OCI-LY1 (cell line): ENCODE measurements around the gene ITCH.

ENCODE experiments used
- H2AFZ ChIP-seq: fragments of 200-600 bp; sonication (generic), shearing (Covaris generic); 2 replicates; pipeline ENCODE4 v1.6.0; 2014; ENCODE audit warnings: antibody characterized with exemption, mild to moderate bottlenecking, low read length
- H3F3A ChIP-seq: fragments of 200-600 bp; sonication (generic), shearing (Covaris generic); 2 replicates; pipeline ENCODE4 v1.6.0; 2014; ENCODE audit warnings: mild to moderate bottlenecking, antibody characterized with exemption, low read length, moderate library complexity; ENCODE audit not compliant: insufficient read depth
- H3K27ac ChIP-seq: fragments of 200-600 bp; sonication (generic); 2 replicates; pipeline ENCODE4 v1.5.1; 2014; ENCODE audit warnings: low read length, mixed run types, mild to moderate bottlenecking, low read depth; ENCODE audit not compliant: poor library complexity, severe bottlenecking
- H3K27me3 ChIP-seq: fragments of 200-600 bp; sonication (generic); 2 replicates; pipeline ENCODE4 v1.6.0; 2014; ENCODE audit warnings: antibody characterized with exemption, mild to moderate bottlenecking, low read length, moderate library complexity; ENCODE audit not compliant: insufficient read depth
- H3K36me3 ChIP-seq: fragments of 200-600 bp; sonication (generic); 2 replicates; pipeline ENCODE4 v1.6.1; 2014; ENCODE audit warnings: mild to moderate bottlenecking, antibody characterized with exemption, low read length, moderate library complexity, mixed read lengths; ENCODE audit not compliant: insufficient read depth
- H3K4me1 ChIP-seq: fragments of 200-600 bp; sonication (generic); 2 replicates; pipeline ENCODE4 v1.5.1; 2014; ENCODE audit warnings: mild to moderate bottlenecking, low read length, moderate library complexity; ENCODE audit not compliant: insufficient read depth, severe bottlenecking
- H3K4me2 ChIP-seq: fragments of 200-600 bp; sonication (generic), shearing (Covaris generic); 2 replicates; pipeline ENCODE4 v1.6.1; 2014; ENCODE audit warnings: low read length
- H3K4me3 ChIP-seq: fragments of 200-600 bp; sonication (generic); 2 replicates; pipeline ENCODE4 v1.5.1; 2014; ENCODE audit warnings: low read length, low read depth, mild to moderate bottlenecking, mixed read lengths; ENCODE audit not compliant: poor library complexity, severe bottlenecking
- H3K79me2 ChIP-seq: fragments of 200-600 bp; shearing (Covaris generic); 2 replicates; pipeline ENCODE4 v1.6.1; 2016; ENCODE audit warnings: mixed run types, low read length, mixed read lengths; ENCODE audit not compliant: insufficient read depth
- H3K9ac ChIP-seq: fragments of 200-600 bp; sonication (generic), shearing (Covaris generic); 2 replicates; pipeline ENCODE4 v1.6.1; 2014; ENCODE audit warnings: mild to moderate bottlenecking, low read length, mixed read lengths
- H3K9me2 ChIP-seq: fragments of 200-600 bp; sonication (generic), shearing (Covaris generic); 2 replicates; pipeline ENCODE4 v1.6.1; 2014; ENCODE audit warnings: low read depth, mild to moderate bottlenecking, low read length, mixed read lengths
- H3K9me3 ChIP-seq: fragments of 200-600 bp; shearing (Covaris generic); 2 replicates; pipeline ENCODE4 v1.6.1; 2014; ENCODE audit warnings: low read length, mixed read lengths
- H4K20me1 ChIP-seq: fragments of 200-600 bp; sonication (generic), shearing (Covaris generic); 2 replicates; pipeline ENCODE4 v1.6.0; 2016; ENCODE audit warnings: mild to moderate bottlenecking, low read length; ENCODE audit not compliant: insufficient read depth
- CTCF ChIP-seq: fragments of 200-600 bp; sonication (generic), shearing (Covaris generic); IDR thresholded peaks from 2 replicates; pipeline ENCODE4 v1.5.1; 2017; ENCODE audit warnings: mild to moderate bottlenecking, antibody characterized with exemption, low read length, moderate library complexity, mixed read lengths
- EZH2 ChIP-seq: fragments of 200-600 bp; sonication (generic), shearing (Covaris generic); IDR thresholded peaks from 2 replicates; pipeline ENCODE4 v1.8.0; 2017; ENCODE audit warnings: borderline replicate concordance, mixed run types, mild to moderate bottlenecking, antibody characterized with exemption, low read length, moderate library complexity, mixed read lengths

ITCH gene

GRCh38 chr20:34445177-34446065, 82.3 kb downstream of the ITCH start:
- Histone ChIP-seq H3K4me2 (no peak overlapping the region), H3K27ac (no peak overlapping the region), H3K79me2 (no peaks in the 10 kb centered on the region), H3K4me1 (peaks cover 4% of the 10 kb centered on the region), H3K36me3 (peaks cover 89% of the 10 kb centered on the region), H3K9me2 (no peaks in the 10 kb centered on the region), H2AFZ (no peak overlapping the region), H3F3A (no peaks in the 10 kb centered on the region), H3K9me3 (no peaks in the 10 kb centered on the region), H3K27me3 (no peaks in the 10 kb centered on the region), H4K20me1 (no peaks in the 10 kb centered on the region), H3K9ac (no peak overlapping the region), H3K4me3 (no peak overlapping the region)
- TF ChIP-seq EZH2 = no peak

- TF ChIP-seq EZH2 (no peak), CTCF (no peak)
- H3F3A ChIP-seq = no peaks in the 10 kb centered on the region
- H3K9ac ChIP-seq = no peak overlapping the region
- no peak overlapping the region for H3K27ac ChIP-seq
- peaks cover 98% of the 10 kb centered on the region for H3K36me3 ChIP-seq
- peaks cover 4% of the 10 kb centered on the region for H3K4me1 ChIP-seq
- H3K9me3 ChIP-seq = no peaks in the 10 kb centered on the region
- H3K4me2 ChIP-seq = no peak overlapping the region
- no peaks in the 10 kb centered on the region for H3K9me2 ChIP-seq
- H3K4me3 ChIP-seq = no peak overlapping the region
- H3K79me2 ChIP-seq = no peaks in the 10 kb centered on the region
- H4K20me1 ChIP-seq = no peaks in the 10 kb centered on the region
- no peaks in the 10 kb centered on the region for H3K27me3 ChIP-seq
- H2AFZ ChIP-seq = no peak overlapping the region
Measured at GRCh38 chr20:34448517-34448916, 85.4 kb downstream of the ITCH start.

GRCh38 chr20:34449674-34450592, 86.9 kb downstream of the ITCH start:
- Histone ChIP-seq H3K4me3 (no peak overlapping the region), H4K20me1 (no peaks in the 10 kb centered on the region), H3K79me2 (no peaks in the 10 kb centered on the region), H3K36me3 (peaks cover 84% of the 10 kb centered on the region), H3K4me2 (no peak overlapping the region), H3K9me3 (no peaks in the 10 kb centered on the region), H3K9me2 (no peaks in the 10 kb centered on the region), H3K9ac (no peak overlapping the region), H3K27me3 (no peaks in the 10 kb centered on the region), H2AFZ (no peak overlapping the region), H3K4me1 (peaks cover 4% of the 10 kb centered on the region), H3F3A (no peaks in the 10 kb centered on the region), H3K27ac (no peak overlapping the region)
- no peak for TF ChIP-seq CTCF
- no peak for TF ChIP-seq EZH2
